Stimulated activated CD8-positive, alpha-beta memory T cell treated with anti-CD3 and anti-CD28 coated beads, Interleukin-4, amount 100 ng/mL, for 4 hours (primary cell): ENCODE data around the gene CLK2.
"Not testable (repeated sequence)": the region's sequence is repeated elsewhere in the genome, so short reads cannot be mapped to it uniquely, and the experiment has no call there.

Experiments used
- DNase-seq, 2 donors: peaks; one replicate each; pipeline ENCODE4 v3.0.0-alpha.2; 2020; ENCODE audit warnings: low read depth in 2 of 2, low spot score in 1 of 2

Gene CLK2

DNA sequence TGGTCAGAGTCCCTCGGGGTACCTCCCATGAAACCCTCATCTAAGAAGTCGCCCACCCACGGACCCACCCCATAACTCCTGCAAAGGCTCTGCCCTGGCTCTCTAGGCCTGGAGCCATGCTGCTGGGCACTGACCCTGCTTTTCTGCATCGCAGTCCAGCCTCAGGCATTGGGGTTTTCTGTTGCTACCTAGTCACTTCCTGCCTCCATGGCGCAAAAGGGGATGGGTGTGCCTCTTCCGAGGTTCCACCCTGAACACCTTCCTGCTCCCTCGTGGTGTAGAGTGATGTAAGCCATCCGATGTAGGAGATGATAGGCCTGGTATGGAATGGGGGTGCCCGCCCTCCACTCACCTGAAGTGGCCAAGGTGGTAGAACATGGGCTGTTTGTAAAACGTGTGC lies 58.6 kb downstream of the CLK2 start:
- DNase-seq = not testable (repeated sequence)
